ENCODE measurements around the gene SUGCT.

SUGCT gene

DNA sequence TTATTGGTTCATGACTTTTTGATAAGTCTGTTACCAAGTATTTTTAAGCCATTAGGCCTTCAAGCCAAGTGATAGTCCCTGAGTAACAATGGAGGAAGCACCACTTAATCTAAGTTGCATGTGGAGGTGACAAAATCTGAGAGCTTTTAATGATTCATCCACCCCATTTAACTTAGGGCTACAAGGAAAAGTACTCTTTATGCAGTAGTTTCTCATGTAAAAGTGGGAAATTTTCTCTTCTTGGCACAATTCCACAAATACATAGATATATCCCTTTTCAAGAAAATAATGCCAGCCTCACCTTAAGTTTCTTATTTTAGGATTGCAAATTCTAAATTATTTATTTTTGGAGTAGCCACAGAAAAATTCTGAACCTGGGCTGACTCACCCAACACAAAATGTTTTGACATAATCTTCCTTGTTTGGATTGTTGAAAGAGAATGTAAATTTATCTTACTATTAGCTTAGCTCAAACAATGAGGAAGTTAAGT lies 85.7 kb downstream of the SUGCT start:
- DNase-seq (ENCODE audit: low read depth) = no peak

DNA sequence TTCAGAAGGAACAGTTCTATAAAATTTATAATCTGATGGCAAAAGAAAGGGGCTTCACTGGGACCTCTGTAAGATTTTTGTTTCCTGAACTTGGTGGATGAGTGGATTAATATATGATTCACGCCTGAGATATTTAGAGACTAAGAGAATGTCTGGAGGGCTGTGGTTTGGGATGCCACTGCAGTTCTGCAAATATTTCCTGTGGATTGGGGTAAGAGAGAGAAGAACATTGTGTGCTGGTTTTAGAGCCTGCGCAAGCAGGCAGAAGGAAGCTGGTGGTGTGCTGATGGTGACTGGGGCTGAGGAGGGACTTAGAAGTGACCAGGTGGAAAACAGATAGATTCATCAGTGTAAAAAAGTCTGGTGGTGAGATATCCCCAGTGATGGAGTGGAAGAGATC lies 87.0 kb downstream of the SUGCT start:
- peak; percentile 91 for DNase-seq (ENCODE audit: low read depth)

More for the DNA sequence above, 85.7 kb downstream of the SUGCT start:
- no peak overlapping the region for H3K4me3 ChIP-seq (ENCODE audit: low read depth, low read length)
- TF ChIP-seq, protein P1, sequence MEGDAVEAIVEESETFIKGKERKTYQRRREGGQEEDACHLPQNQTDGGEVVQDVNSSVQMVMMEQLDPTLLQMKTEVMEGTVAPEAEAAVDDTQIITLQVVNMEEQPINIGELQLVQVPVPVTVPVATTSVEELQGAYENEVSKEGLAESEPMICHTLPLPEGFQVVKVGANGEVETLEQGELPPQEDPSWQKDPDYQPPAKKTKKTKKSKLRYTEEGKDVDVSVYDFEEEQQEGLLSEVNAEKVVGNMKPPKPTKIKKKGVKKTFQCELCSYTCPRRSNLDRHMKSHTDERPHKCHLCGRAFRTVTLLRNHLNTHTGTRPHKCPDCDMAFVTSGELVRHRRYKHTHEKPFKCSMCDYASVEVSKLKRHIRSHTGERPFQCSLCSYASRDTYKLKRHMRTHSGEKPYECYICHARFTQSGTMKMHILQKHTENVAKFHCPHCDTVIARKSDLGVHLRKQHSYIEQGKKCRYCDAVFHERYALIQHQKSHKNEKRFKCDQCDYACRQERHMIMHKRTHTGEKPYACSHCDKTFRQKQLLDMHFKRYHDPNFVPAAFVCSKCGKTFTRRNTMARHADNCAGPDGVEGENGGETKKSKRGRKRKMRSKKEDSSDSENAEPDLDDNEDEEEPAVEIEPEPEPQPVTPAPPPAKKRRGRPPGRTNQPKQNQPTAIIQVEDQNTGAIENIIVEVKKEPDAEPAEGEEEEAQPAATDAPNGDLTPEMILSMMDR (IDR thresholded peaks at IDR 0.05; ENCODE audit: low read depth, low read length, missing control alignments) = no peak
- in situ Hi-C loops (cut with HindIII; ENCODE audit: low sequenced_read_pairs) = no loop called here

DNA sequence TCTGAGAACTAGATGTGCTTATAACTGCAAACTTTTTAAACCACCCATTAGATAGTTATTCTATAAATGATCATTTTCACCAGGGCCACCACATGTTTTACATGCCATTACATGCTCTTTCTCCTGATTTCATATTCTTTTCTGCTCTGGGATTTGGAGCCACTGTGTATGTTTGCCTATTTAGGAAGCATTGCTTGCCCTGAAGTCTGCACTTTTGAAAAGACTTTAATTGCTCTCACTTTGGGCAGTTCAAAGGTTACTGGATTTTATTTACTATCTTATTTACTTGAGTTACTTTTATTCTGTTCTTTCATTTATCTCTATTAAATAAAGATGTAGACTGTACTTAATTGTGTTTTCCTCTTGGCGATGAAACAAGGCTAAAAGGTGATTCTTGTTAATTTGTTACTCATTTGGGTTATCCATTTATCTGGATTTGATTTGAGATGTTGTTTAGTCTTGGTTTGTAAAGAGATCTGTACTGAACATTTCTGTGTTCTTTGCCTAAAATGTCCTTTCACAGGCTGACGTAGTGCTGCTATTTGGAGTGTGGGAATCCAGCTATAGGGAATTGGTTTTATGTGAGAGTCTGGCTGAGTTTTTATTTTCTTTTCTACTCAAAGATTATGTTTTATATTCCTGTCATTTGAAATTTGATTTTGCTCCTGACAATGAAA lies 88.8 kb downstream of the SUGCT start:
- no peak overlapping the region for H3K4me3 ChIP-seq (ENCODE audit: low read depth, low read length)
- DNase-seq (ENCODE audit: low read depth) = no peak
- TF ChIP-seq, protein P1 (IDR thresholded peaks at IDR 0.05; ENCODE audit: low read depth, low read length, missing control alignments) = no peak
- in situ Hi-C loops (cut with HindIII; ENCODE audit: low sequenced_read_pairs) = no loop called here

More for the DNA sequence above, 87.0 kb downstream of the SUGCT start:
- in situ Hi-C loops (cut with HindIII; ENCODE audit: low sequenced_read_pairs) = no loop called here
- no peak overlapping the region for H3K4me3 ChIP-seq (ENCODE audit: low read depth, low read length)
- TF ChIP-seq, protein P1 (IDR thresholded peaks at IDR 0.05; ENCODE audit: low read depth, low read length, missing control alignments) = no peak

DNA sequence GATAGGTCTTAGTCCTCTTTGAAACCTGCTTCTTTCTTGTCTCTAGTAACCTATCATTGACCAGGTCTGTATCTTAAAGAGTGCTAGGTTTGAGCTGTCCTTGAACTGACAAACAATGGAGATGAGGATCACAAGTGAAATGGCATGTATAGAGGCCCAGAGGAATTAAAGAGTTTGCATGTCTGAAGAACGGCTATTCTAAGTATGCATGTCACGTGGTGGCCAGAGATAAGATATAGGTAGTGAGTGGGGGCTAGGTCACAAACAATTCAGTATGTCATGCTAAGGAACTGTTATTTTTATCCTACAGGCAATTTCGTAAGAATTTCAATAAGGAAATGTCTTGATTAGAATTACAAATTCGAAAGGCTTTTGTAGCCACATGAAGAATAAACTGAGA lies 95.3 kb downstream of the SUGCT start:
- in situ Hi-C loops (cut with HindIII; ENCODE audit: low sequenced_read_pairs) = no loop called here
- H3K4me3 ChIP-seq (ENCODE audit: low read depth, low read length) = no peak overlapping the region
- no peak for DNase-seq (ENCODE audit: low read depth)
- TF ChIP-seq, protein P1 (IDR thresholded peaks at IDR 0.05; ENCODE audit: low read depth, low read length, missing control alignments) = no peak

DNA sequence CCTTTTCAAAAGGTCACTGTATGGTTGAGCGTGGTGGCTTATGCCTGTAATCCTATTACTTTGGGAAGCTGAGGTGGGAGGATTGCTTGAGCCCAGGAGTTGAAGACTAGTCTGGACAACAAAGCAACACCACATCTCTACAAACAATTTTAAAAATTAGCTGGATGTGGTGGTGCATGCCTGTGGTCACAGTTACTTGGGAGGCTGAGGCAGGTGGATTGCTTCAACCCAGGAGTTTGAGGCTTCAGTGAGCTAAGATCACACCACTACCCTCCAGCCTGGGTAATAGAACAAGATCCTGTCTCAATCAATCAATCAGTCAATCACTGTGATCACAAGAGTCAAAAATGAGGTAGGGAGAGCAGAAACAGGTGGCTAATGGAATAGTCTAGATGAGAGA lies 97.0 kb downstream of the SUGCT start:
- in situ Hi-C loops (cut with HindIII; ENCODE audit: low sequenced_read_pairs) = no loop called here
- no peak for DNase-seq (ENCODE audit: low read depth)

DNA sequence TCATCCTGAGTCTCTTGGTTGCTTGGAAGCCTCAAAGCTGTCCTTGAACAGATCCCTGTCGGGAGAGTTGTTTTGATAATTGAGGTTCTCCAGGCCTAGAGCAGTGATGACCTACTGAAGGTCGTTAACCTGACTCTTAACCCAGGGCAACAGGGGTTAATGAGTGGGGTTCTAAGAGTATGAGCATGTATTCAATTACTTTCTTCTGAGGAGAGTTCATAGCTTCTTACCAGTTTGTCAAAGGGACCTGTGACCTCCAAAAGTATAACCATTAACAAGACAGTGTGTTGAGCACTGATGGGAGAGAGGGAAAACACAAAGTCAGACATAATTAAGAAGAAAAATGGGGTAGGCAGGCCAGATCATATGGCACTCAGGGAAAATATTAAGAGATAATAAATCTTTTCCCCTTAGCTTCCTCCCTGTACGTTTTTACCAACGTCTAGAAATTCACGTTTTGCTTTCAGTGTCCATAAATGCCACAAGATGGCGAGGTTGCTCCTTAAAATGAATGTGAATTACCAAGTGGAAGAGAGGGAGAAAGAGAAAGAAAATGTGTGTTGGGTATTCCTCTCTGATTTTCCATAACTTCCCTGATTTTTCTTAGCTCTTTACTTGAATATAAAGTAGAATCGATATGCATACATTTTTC lies 97.6 kb downstream of the SUGCT start:
- DNase-seq (ENCODE audit: low read depth) = peak; percentile 64
- in situ Hi-C loops (cut with HindIII; ENCODE audit: low sequenced_read_pairs) = no loop called here

More for the DNA sequence above, 97.0 kb downstream of the SUGCT start:
- TF ChIP-seq, protein P1 (IDR thresholded peaks at IDR 0.05; ENCODE audit: low read depth, low read length, missing control alignments) = no peak
- H3K4me3 ChIP-seq (ENCODE audit: low read depth, low read length) = no peak overlapping the region

More for the DNA sequence above, 97.6 kb downstream of the SUGCT start:
- H3K4me3 ChIP-seq (ENCODE audit: low read depth, low read length) = no peak overlapping the region
- TF ChIP-seq, protein P1 (IDR thresholded peaks at IDR 0.05; ENCODE audit: low read depth, low read length, missing control alignments) = peak; percentile 64

Data from astrocyte of the cerebellum (primary cell).